Left cardiac atrium (tissue), 4 donors: ENCODE data around the gene SLC6A4. TPM values are rescaled to one million over a fixed set of nuclear protein-coding genes. Genes with fewer than 3 reads are reported as not detected.
"Not testable (repeated sequence)": the region's sequence is repeated elsewhere in the genome, so short reads cannot be mapped to it uniquely, and the experiment has no call there.

ENCODE experiments used
- ATAC-seq, 2 donors: fragments of 200-7000 bp; cut with Tn5 transposase; one replicate each; pipeline ENCODE4 v1.9.1; 2020; ENCODE audit warnings: mild to moderate bottlenecking in 2 of 2, moderate library complexity in 2 of 2
- DNase-seq: peaks from one replicate; pipeline ENCODE4 v3.0.0-alpha.2; 2020
- intact Hi-C, 2 donors: fragments of 100-400 bp; cut with DNase I; formaldehyde crosslinking; loops; one replicate each; pipeline versions ENCODE4 v1.14.1 to v1.15.1; 2022 to 2023
- total RNA-seq, 2 donors: library from RNA; stranded (reverse); fragmentation: NEBNext Ultra II Directional; extraction: Animal tissue kit (Norgen Biotek cat#: 25700); gene quantifications; one replicate each; pipeline ENCODE4 v1.2.1, GENCODE V29; 2021
- donor health status: DM: no; HTN: yes; CAD: no.
- donor health status: DM: no; HTN: yes; CAD: no; lungs with severe emphysema.
- donor health status: DM: yes; HTN: yes; CAD: no.
- donor health status: Dilated cardiomyopathy.

Gene SLC6A4
- total RNA-seq, 2 donors from 2014 or later: 0.12 to 3.8 TPM

DNA sequence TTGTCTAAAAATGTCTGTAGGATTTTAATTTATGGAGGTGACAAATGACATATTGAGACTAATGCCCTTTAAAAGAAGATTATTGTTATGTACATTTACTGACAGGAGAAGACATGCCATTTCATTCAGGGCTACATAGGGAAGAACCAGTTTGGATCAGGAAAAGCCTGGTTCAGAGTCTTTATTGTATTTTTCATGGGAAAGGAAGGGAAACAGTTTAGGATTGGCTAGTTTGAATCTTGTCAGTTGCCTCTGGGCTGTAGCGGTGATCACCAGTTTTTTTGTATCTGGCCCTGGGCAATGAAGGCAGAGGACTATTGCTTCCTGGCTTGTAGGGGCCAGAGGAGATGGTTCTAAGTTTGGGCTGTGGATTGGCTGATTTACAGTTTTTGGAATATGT lies 87.1 kb downstream of the SLC6A4 start:
- intact Hi-C loops: no loop called here
- ATAC-seq: no peak
- no peak for DNase-seq

DNA sequence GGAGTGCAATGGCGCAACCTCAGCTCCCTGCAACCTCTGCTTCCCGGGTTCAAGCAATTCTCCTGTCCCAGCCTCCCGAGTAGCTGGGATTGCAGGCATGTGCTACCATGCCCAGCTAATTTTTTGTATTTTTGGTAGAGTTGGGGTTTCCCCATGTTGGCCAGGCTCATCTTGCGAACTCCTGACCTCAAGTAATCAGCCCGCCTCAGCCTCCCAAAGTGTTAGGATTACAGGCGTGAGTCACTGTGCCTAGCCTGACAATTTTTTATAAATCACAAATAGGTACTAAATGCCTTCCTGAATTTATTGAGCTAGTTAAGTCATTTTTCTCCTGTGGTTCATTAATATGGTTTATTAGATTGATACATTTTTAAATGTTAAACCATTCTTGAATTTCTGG lies 87.6 kb downstream of the SLC6A4 start:
- DNase-seq, intact Hi-C loops, ATAC-seq: not testable (repeated sequence)

Other genes starting within 250 kb of the SLC6A4 start
- 10 to 100 TPM; 22.1 to 33.8 TPM for gene NSRP1, start 118.9 kb downstream of the SLC6A4 start, total RNA-seq
- gene BLMH, start 56.2 kb upstream of the SLC6A4 start, total RNA-seq: 10 to 100 TPM; 16.9 to 19.8 TPM
- not detected for gene TMIGD1, start 98.4 kb upstream of the SLC6A4 start, total RNA-seq
- 10 to 100 TPM; 25.2 to 37.8 TPM for gene CPD, start 143.2 kb upstream of the SLC6A4 start, total RNA-seq
- gene GOSR1, start 241.7 kb upstream of the SLC6A4 start, total RNA-seq: 10 to 100 TPM; 30.5 to 42.7 TPM